ENCODE results near the gene CEP68.

DNA sequence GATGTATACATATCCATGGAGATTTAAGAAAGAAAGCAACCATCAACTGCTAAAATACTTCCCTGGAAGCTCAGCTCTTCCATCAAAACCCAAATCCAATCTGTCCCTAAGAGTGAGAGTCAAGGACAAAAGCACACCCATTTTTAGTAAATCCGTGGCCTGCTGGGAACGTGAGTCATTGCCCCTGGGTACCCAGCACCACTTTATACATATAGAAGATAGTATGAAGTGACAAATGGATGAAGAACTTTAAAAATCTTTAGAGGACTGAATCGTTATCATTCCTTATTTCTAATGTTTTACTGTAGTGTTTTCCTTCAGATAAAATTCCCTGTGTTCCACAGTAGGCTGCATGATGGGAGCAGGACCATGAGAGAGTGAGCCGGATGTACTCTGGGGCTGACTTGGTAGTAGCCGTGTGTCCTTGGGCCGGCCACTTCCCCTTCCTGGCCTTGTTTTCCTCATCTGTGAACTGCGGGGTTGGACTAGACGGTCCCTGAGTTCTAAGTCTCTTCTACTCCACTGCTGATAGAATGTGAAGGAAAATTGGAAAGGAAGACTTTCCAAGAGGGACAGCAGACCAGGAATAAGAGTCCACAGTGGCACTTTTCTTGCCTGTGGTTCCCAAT, 28.5 kb upstream of the CEP68 start:
- TF ChIP-seq ZNF274 (IDR thresholded peaks at IDR 0.05; ENCODE audit: low read depth, low read length) (no peak), SUZ12 (IDR thresholded peaks at IDR 0.05; ENCODE audit: extremely low read depth, insufficient read depth, insufficient read length) (no peak)

All from NT2/D1 (cell line).